B cell (primary cell): Measurements from ENCODE around the gene HS3ST5.

Experiments used
- CTCF ChIP-seq: fragments of 200-600 bp; IDR thresholded peaks from one replicate; pipeline ENCODE4 v1.8.0; 2022; ENCODE audit warnings: antibody characterized with exemption, mild to moderate bottlenecking
- EZH2 ChIP-seq: IDR thresholded peaks from 2 replicates; pipeline ENCODE4 v1.6.1; 2012; ENCODE audit warnings: borderline replicate concordance, low read depth, mild to moderate bottlenecking, moderate library complexity, low read length; ENCODE audit not compliant: insufficient read depth, poor library complexity, severe bottlenecking

- TF ChIP-seq EZH2 (no peak), CTCF (no peak)
These were observed 310.1 kb downstream of the HS3ST5 start for GRCh38 chr6:114032721-114033120.
